Measurements from ENCODE around the gene DCANP1. TPM values are rescaled to one million over a fixed set of nuclear protein-coding genes. Genes with fewer than 3 reads are reported as not detected.

DCANP1 gene
- total RNA-seq, 1 experiment from 2014 or later = not detected

DNA sequence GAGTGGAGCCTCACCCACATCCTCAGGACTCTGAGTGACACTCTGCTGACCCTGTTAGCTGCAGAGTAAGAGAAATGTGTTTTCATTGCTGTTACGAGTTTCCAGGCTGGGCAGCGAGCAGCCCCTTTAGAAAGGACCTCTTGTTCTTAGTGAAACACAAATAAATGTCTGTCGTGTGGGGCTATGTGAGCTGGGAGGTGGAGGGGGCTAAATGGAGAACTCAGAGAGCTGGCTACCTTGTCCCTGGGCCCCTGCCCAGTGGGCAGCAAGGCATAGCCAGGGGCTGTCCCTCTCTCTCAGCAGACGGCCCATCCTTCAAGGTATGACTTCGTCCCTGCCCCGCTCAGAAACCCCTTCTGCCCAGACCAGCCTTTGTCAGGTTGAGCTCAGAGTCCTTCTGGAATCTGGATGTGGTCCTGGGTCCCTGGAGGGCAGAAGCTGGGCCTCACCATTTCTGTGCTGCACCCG is 10.2 kb downstream of the DCANP1 start:
- H3K36me3 Mint-ChIP-seq = no peaks in the 10 kb centered on the region
- no peak for DNase-seq (ENCODE audit: low spot score)
- ChIA-PET CTCF (interaction anchor here (0.7 to 1.3 kb wide), 2 partner anchors 11 to 20 kb away, joined by 3 to 4 read pairs; no protein-coding TSS in a partner anchor), POLR2A (no interaction called here)
- no peak overlapping the region for H3K4me3 Mint-ChIP-seq
- TF ChIP-seq, protein P1, sequence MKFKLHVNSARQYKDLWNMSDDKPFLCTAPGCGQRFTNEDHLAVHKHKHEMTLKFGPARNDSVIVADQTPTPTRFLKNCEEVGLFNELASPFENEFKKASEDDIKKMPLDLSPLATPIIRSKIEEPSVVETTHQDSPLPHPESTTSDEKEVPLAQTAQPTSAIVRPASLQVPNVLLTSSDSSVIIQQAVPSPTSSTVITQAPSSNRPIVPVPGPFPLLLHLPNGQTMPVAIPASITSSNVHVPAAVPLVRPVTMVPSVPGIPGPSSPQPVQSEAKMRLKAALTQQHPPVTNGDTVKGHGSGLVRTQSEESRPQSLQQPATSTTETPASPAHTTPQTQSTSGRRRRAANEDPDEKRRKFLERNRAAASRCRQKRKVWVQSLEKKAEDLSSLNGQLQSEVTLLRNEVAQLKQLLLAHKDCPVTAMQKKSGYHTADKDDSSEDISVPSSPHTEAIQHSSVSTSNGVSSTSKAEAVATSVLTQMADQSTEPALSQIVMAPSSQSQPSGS (CRISPR knock-in tag; IDR thresholded peaks at IDR 0.05; ENCODE audit: borderline replicate concordance, low read depth) = no peak
- TF ChIP-seq, protein P2, sequence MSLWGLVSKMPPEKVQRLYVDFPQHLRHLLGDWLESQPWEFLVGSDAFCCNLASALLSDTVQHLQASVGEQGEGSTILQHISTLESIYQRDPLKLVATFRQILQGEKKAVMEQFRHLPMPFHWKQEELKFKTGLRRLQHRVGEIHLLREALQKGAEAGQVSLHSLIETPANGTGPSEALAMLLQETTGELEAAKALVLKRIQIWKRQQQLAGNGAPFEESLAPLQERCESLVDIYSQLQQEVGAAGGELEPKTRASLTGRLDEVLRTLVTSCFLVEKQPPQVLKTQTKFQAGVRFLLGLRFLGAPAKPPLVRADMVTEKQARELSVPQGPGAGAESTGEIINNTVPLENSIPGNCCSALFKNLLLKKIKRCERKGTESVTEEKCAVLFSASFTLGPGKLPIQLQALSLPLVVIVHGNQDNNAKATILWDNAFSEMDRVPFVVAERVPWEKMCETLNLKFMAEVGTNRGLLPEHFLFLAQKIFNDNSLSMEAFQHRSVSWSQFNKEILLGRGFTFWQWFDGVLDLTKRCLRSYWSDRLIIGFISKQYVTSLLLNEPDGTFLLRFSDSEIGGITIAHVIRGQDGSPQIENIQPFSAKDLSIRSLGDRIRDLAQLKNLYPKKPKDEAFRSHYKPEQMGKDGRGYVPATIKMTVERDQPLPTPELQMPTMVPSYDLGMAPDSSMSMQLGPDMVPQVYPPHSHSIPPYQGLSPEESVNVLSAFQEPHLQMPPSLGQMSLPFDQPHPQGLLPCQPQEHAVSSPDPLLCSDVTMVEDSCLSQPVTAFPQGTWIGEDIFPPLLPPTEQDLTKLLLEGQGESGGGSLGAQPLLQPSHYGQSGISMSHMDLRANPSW (CRISPR knock-in tag; conservative IDR thresholded peaks at IDR 0.05; ENCODE audit: low read depth) = no peak
- TF ChIP-seq ZNF121 (CRISPR knock-in tag; IDR thresholded peaks at IDR 0.05) = no peak
- no peak for TF ChIP-seq OVOL2 (CRISPR knock-in tag; IDR thresholded peaks at IDR 0.05; ENCODE audit: borderline replicate concordance)
- no peak for TF ChIP-seq ZNF138 (CRISPR knock-in tag; conservative IDR thresholded peaks at IDR 0.05)
- no peak for TF ChIP-seq MYBL2 (CRISPR knock-in tag; IDR thresholded peaks at IDR 0.05)
- TF ChIP-seq SMAD3 (CRISPR knock-in tag; IDR thresholded peaks at IDR 0.05; ENCODE audit: borderline replicate concordance) = no peak
- TF ChIP-seq TCF7 (CRISPR knock-in tag; IDR thresholded peaks at IDR 0.05; ENCODE audit: low read depth) = no peak
- TF ChIP-seq CREM (CRISPR knock-in tag; IDR thresholded peaks at IDR 0.05) = no peak
- TF ChIP-seq ZNF219 (CRISPR knock-in tag; IDR thresholded peaks at IDR 0.05; ENCODE audit: borderline replicate concordance) = no peak
- no peak for TF ChIP-seq TEAD1 (CRISPR knock-in tag; IDR thresholded peaks at IDR 0.05)
- no peak for TF ChIP-seq FOXK1 (CRISPR knock-in tag; IDR thresholded peaks at IDR 0.05)
- no peak overlapping the region for H3K27ac Mint-ChIP-seq
- H3K4me1 Mint-ChIP-seq = peaks cover 9% of the 10 kb centered on the region
- no peaks in the 10 kb centered on the region for H3K9me3 Mint-ChIP-seq
- no peak for ATAC-seq
- H3K27me3 Mint-ChIP-seq (ENCODE audit: low read depth) = no peaks in the 10 kb centered on the region

DNA sequence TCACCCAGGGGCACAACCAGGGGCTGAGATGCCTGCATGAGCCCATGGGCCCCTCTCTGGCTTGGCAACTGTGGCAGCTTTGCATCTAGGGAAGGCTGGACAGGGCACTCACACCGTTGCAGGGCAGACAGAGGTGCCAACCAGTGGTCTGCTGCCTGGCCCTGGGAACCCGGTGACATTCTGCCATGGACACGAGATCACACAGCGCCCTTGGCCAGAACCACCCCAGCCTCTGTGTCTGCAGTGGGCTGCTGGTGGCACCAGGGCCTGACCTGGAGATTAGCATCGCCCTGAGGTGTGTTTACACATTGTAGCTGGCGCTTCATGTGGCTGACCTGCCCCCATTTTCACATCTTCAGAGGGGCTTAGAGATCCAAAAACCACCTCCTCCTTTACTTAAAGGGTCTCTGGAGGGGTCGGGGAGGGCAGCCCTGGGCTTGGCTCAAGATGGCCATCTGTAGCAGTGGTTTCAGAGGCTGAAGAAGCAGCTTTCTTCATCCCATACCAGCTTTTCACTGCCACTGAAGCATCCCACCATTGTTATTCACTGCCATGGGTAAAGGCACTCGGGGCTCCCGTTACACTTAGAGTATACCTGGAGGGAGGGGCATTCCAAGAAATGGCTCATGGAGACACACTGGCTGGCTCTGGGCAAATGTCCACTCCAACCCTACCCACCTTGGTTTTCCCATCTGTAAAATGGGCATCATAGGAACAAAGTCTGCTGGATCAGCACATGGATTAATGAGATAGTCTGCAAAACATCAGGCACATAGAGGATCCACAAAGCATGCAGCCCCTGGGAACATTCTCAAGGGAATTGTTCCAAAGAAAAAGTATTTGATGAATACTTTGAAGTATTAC is 11.4 kb downstream of the DCANP1 start:
- CTCF ChIA-PET = interaction anchor here (1.2 to 1.3 kb wide), 2 partner anchors 10 to 22 kb away, joined by 4 read pairs; no protein-coding TSS in a partner anchor
- no peak for DNase-seq (ENCODE audit: low spot score)
- TF ChIP-seq, protein P1 (CRISPR knock-in tag; IDR thresholded peaks at IDR 0.05; ENCODE audit: borderline replicate concordance, low read depth) = no peak
- no peak for TF ChIP-seq ZNF512 (CRISPR knock-in tag; IDR thresholded peaks at IDR 0.05; ENCODE audit: borderline replicate concordance)
- no peak for TF ChIP-seq CREB1 (CRISPR knock-in tag; IDR thresholded peaks at IDR 0.05)
- TF ChIP-seq ZSCAN18 (CRISPR knock-in tag; IDR thresholded peaks at IDR 0.05) = no peak
- TF ChIP-seq GTF2I (CRISPR knock-in tag; conservative IDR thresholded peaks at IDR 0.05) = no peak
- no peak for TF ChIP-seq NFATC4 (CRISPR knock-in tag; IDR thresholded peaks at IDR 0.05)
- TF ChIP-seq, protein P3, sequence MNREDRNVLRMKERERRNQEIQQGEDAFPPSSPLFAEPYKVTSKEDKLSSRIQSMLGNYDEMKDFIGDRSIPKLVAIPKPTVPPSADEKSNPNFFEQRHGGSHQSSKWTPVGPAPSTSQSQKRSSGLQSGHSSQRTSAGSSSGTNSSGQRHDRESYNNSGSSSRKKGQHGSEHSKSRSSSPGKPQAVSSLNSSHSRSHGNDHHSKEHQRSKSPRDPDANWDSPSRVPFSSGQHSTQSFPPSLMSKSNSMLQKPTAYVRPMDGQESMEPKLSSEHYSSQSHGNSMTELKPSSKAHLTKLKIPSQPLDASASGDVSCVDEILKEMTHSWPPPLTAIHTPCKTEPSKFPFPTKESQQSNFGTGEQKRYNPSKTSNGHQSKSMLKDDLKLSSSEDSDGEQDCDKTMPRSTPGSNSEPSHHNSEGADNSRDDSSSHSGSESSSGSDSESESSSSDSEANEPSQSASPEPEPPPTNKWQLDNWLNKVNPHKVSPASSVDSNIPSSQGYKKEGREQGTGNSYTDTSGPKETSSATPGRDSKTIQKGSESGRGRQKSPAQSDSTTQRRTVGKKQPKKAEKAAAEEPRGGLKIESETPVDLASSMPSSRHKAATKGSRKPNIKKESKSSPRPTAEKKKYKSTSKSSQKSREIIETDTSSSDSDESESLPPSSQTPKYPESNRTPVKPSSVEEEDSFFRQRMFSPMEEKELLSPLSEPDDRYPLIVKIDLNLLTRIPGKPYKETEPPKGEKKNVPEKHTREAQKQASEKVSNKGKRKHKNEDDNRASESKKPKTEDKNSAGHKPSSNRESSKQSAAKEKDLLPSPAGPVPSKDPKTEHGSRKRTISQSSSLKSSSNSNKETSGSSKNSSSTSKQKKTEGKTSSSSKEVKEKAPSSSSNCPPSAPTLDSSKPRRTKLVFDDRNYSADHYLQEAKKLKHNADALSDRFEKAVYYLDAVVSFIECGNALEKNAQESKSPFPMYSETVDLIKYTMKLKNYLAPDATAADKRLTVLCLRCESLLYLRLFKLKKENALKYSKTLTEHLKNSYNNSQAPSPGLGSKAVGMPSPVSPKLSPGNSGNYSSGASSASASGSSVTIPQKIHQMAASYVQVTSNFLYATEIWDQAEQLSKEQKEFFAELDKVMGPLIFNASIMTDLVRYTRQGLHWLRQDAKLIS (CRISPR knock-in tag; IDR thresholded peaks at IDR 0.05; ENCODE audit: borderline replicate concordance) = no peak
- TF ChIP-seq ZNF396 (CRISPR knock-in tag; IDR thresholded peaks at IDR 0.05; ENCODE audit: borderline replicate concordance) = no peak
- TF ChIP-seq, protein P4, sequence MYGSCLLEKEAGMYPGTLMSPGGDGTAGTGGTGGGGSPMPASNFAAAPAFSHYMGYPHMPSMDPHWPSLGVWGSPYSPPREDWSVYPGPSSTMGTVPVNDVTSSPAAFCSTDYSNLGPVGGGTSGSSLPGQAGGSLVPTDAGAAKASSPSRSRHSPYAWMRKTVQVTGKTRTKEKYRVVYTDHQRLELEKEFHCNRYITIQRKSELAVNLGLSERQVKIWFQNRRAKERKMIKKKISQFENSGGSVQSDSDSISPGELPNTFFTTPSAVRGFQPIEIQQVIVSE (CRISPR knock-in tag; IDR thresholded peaks at IDR 0.05; ENCODE audit: borderline replicate concordance) = no peak

More for the DNA sequence above, 11.4 kb downstream of the DCANP1 start:
- no peaks in the 10 kb centered on the region for H3K9me3 Mint-ChIP-seq
- H3K4me1 Mint-ChIP-seq = peaks cover 9% of the 10 kb centered on the region
- ATAC-seq = no peak
- POLR2A ChIA-PET = no interaction called here
- H3K27ac Mint-ChIP-seq = no peak overlapping the region
- H3K4me3 Mint-ChIP-seq = no peak overlapping the region
- no peaks in the 10 kb centered on the region for H3K36me3 Mint-ChIP-seq
- no peaks in the 10 kb centered on the region for H3K27me3 Mint-ChIP-seq (ENCODE audit: low read depth)

All from WTC11 (cell line).